ENCODE measurements around the gene SLC25A19. TPM values are rescaled to one million over a fixed set of nuclear protein-coding genes. Genes with fewer than 3 reads are reported as not detected.

The SLC25A19 gene
- total and polyA plus RNA-seq, 9 of the 15 experiments (the other 6 are each of a cell fraction or from before 2014, with no cell fraction given) = 33.4 to 76.6 (median 55.3) TPM

DNA sequence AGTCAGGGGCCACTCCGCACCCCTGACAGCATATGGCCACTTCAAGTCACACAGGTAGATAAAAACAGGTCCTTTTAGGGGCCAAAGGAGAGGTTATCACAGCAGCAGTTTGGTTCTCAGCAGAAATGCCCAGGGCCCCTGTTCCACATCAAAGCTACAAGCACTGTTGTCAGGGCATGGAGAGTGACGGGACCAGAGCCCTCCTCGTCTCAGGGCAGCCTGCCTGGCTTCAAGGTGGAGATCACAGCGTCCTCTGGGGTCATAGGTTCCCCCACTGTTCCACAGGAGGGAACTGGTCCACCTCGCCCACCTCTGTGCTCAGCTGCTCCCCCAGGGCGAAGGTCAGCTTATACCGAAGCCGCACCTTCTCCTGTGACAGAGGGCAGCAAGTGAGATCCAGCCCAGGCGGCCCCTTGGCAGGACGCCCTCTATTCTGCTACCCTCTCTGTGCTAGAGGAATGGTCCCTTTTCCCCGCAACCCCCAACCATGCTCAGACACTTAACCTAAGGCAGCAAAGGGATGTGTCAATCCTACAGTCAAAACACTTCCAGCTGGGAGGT lies 51.1 kb downstream of the SLC25A19 start:
- Histone ChIP-seq H3K9me3 (replicated peaks; ENCODE audit: control insufficient read depth, insufficient read depth, low read depth, low read length) (no peaks in the 10 kb centered on the region), H3K36me3 (ENCODE audit: control insufficient read depth, insufficient read depth, low read length) (peaks cover 89% of the 10 kb centered on the region), H4K20me1 (replicated peaks; ENCODE audit: control insufficient read depth, insufficient read depth, low read length) (peaks cover 19% of the 10 kb centered on the region; the same call in 1 of the 2 replicates), H3K79me2 (ENCODE audit: control insufficient read depth, insufficient read depth, low read length) (no peaks in the 10 kb centered on the region), H3K4me2 (ENCODE audit: insufficient read depth, low read length) (no peak overlapping the region), H3K4me3 (no peak overlapping the region), H3K4me1 (replicated peaks in 1 of 2; ENCODE audit: control insufficient read depth in 2 of 2, insufficient read depth in 2 of 2, low read length in 2 of 2) (peaks cover 14 to 33% of the 10 kb centered on the region in 2 experiments), H2AFZ (ENCODE audit: low read depth, low read length) (no peak overlapping the region), H3K27ac (ENCODE audit: extremely low read depth, low read depth, low read length) (no peak overlapping the region), H3K9ac (ENCODE audit: insufficient read depth in 1 of 2, low read depth in 2 of 2, low read length in 2 of 2) (peak overlapping the region in 1 of 2 experiments; percentile 70; a peak in 2 of 4 replicates), H3K9me1 (ENCODE audit: control insufficient read depth, insufficient read depth, low read length) (no peaks in the 10 kb centered on the region), H3K27me3 (ENCODE audit: control insufficient read depth in 2 of 2, insufficient read depth in 2 of 2, low read length in 2 of 2) (no peaks in the 10 kb centered on the region)
- intact Hi-C loops (cut with micrococcal nuclease) (loop anchor here (5.0 kb wide), 1 partner anchor 126 kb away; no protein-coding TSS in a partner anchor), in situ Hi-C loops (cut with MboI) (no loop called here)
- ATAC-seq = no peak
- BruUV-seq (replicated peaks) = TSS peak; percentile 27
- DNase-seq (ENCODE audit: extremely low read depth in 1 of 4, low spot score in 3 of 4) = no peak
- POLR2A ChIA-PET = interaction anchor here (1.3 kb wide), 1 partner anchor 15 kb away, joined by 3 read pairs; no protein-coding TSS in a partner anchor
- CTCF ChIA-PET (ENCODE audit: low intra/inter-chr PET ratio) = interaction anchor here (0.9 to 2.8 kb wide), 2 partner anchors 174 to 276 kb away, joined by 3 to 10 read pairs; no protein-coding TSS in a partner anchor
- 91% methylated on average over 11 of the region's 11 CpGs for WGBS (ENCODE audit: insufficient coverage, low coverage, missing lambda C conversion rate)
- no peak for FAIRE-seq
- TF ChIP-seq ZKSCAN1 (IDR thresholded peaks at IDR 0.05; ENCODE audit: low read depth, low read length) (no peak), ZBED1 (IDR thresholded peaks at IDR 0.05) (0 out of 2 replicates have a peak, but pooled peaks have one; percentile 4), NFXL1 (CRISPR knock-in tag; IDR thresholded peaks at IDR 0.05) (no peak), BACH1 (tag; IDR thresholded peaks at IDR 0.05) (no peak), XRCC4 (IDR thresholded peaks at IDR 0.05; ENCODE audit: extremely low read depth, insufficient read depth, insufficient read length) (no peak), POLR2G (IDR thresholded peaks at IDR 0.05; ENCODE audit: low read depth, low read length) (peak; percentile 33; the same call in 1 of the 2 replicates), EP400 (IDR thresholded peaks at IDR 0.05) (no peak), YY1 (IDR thresholded peaks at IDR 0.05; ENCODE audit: borderline replicate concordance in 1 of 3, control insufficient read depth in 1 of 3, extremely low read depth in 1 of 3, insufficient read depth in 3 of 3, insufficient read length in 1 of 3, insufficient replicate concordance in 2 of 3, low read depth in 1 of 3, low read length in 2 of 3) (no peak), ZNF23 (CRISPR knock-in tag; IDR thresholded peaks at IDR 0.05) (no peak), ZNF507 (tag; conservative IDR thresholded peaks at IDR 0.05) (no peak), ZNF232 (CRISPR knock-in tag; IDR thresholded peaks at IDR 0.05) (no peak), MTA3 (IDR thresholded peaks at IDR 0.05; ENCODE audit: borderline replicate concordance) (no peak)
- TF ChIP-seq, protein P1, sequence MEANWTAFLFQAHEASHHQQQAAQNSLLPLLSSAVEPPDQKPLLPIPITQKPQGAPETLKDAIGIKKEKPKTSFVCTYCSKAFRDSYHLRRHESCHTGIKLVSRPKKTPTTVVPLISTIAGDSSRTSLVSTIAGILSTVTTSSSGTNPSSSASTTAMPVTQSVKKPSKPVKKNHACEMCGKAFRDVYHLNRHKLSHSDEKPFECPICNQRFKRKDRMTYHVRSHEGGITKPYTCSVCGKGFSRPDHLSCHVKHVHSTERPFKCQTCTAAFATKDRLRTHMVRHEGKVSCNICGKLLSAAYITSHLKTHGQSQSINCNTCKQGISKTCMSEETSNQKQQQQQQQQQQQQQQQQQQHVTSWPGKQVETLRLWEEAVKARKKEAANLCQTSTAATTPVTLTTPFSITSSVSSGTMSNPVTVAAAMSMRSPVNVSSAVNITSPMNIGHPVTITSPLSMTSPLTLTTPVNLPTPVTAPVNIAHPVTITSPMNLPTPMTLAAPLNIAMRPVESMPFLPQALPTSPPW (CRISPR knock-in tag; IDR thresholded peaks at IDR 0.05) = no peak
- TF ChIP-seq, protein P2, sequence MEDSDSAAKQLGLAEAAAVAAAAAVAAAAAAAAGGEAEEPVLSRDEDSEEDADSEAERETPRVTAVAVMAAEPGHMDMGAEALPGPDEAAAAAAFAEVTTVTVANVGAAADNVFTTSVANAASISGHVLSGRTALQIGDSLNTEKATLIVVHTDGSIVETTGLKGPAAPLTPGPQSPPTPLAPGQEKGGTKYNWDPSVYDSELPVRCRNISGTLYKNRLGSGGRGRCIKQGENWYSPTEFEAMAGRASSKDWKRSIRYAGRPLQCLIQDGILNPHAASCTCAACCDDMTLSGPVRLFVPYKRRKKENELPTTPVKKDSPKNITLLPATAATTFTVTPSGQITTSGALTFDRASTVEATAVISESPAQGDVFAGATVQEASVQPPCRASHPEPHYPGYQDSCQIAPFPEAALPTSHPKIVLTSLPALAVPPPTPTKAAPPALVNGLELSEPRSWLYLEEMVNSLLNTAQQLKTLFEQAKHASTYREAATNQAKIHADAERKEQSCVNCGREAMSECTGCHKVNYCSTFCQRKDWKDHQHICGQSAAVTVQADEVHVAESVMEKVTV (CRISPR knock-in tag; IDR thresholded peaks at IDR 0.05) = no peak
- TF ChIP-seq, protein P3, sequence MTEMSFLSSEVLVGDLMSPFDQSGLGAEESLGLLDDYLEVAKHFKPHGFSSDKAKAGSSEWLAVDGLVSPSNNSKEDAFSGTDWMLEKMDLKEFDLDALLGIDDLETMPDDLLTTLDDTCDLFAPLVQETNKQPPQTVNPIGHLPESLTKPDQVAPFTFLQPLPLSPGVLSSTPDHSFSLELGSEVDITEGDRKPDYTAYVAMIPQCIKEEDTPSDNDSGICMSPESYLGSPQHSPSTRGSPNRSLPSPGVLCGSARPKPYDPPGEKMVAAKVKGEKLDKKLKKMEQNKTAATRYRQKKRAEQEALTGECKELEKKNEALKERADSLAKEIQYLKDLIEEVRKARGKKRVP (CRISPR knock-in tag; IDR thresholded peaks at IDR 0.05) = no peak
- TF ChIP-seq, protein P4, sequence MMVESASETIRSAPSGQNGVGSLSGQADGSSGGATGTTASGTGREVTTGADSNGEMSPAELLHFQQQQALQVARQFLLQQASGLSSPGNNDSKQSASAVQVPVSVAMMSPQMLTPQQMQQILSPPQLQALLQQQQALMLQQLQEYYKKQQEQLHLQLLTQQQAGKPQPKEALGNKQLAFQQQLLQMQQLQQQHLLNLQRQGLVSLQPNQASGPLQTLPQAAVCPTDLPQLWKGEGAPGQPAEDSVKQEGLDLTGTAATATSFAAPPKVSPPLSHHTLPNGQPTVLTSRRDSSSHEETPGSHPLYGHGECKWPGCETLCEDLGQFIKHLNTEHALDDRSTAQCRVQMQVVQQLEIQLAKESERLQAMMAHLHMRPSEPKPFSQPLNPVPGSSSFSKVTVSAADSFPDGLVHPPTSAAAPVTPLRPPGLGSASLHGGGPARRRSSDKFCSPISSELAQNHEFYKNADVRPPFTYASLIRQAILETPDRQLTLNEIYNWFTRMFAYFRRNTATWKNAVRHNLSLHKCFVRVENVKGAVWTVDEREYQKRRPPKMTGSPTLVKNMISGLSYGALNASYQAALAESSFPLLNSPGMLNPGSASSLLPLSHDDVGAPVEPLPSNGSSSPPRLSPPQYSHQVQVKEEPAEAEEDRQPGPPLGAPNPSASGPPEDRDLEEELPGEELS (CRISPR knock-in tag; IDR thresholded peaks at IDR 0.05; ENCODE audit: borderline replicate concordance) = no peak
